SIG-M5 treated with dmso at 0.1 percent for 504 hours (cell line): Measurements from ENCODE around the gene F2RL2.

Source experiments
- DNase-seq: peaks from one replicate; lab custom pipeline; 2025; ENCODE audit not compliant: unreplicated experiment; lab: John Stamatoyannopoulos, UW

F2RL2 gene

DNA sequence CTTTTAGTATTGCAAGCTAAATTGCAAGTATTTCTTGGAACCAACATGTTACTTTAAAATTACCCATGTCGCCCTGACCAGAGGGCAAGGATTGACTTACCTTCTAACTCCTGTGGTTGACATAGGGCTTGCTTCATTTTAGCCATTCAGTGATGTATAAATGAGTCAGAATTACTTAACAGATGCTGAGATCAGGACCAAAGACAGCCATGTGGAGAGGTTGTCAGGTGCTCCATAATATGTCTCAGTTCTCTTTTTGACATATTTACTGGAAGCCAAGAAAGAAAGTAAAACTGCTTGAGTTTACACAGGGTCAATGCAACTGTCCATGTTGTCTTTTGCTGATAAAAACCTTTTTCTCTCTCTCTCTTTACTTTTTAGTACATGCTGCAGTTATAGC, 33.2 kb downstream of the F2RL2 start:
- no peak for DNase-seq

DNA sequence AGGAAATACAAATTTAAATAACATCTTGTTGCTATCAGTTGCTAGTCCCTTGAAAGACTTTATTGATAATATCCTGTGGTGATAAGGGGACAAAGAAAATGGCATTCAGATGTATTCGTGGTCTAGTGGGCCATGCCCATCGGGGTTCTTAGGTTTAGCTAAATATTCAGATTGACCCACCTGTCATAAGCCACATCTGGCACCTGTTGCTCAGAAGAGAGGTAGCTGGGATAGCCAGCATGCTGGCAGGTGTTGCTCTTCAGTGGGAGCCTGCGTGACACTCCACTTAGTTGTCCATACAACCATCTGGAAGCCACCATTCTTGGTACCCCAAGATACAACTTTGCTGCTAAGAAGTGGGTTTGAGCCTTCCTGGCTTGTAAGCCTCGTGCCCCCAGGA, 36.7 kb downstream of the F2RL2 start:
- no peak for DNase-seq

DNA sequence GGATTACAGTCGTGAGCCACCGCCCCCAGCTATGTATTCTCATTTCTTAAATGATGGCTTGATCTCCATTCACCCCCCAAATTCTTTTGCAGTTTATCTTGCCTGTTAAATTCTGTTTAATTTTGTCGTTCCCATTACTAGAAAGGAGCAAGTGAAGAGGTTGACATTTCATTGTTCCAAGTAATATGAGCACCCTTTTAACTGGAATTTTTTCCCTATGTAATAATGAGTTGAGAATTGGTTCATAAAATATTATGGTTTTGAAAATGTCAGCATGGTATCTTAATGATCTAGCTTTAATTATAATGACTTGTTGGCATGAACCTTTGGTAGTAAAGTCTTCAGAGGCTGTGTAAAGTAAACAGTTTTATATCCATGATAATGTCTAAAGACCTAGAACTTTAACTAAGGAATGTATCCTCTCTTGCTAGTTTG, 37.4 kb downstream of the F2RL2 start:
- DNase-seq = no peak

DNA sequence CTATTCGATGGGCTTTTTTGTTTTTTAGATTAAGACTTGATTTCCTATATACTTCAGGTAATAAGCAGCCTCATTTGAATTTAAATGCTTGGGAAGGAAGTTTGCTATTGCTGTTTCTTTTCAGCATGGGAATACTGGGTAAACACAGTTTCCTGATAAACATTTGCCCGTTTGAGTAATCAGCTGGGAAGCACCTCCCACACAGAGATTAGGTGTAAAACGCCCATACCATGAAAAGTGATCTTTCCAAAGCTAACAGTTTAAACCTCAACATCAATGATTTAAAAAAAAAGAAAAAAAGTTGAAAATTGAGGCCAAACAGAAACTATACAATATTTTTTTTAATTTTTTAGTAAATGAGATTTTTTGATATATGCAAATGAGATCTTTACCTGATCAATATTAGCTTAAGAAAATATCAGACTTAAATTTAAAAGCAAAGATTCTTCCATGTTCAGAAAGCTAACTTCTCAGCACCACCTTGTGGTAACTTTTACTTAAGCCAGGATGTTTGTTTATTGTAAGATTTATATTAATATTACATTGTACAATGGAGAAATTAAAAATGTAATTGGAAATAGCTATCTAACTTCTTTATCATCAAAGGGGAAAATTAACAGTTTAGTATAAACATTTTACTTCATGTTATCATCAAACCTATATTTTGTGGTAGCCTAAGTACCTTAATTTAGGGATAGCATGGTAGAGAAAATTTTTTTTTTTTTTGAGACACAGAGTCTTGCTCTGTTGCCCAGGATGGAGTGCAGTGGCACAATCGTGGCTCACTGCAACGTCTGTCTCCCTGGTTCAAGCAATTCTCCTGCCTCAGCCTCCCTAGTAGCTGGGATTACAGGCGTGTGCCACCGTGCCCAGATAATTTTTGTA, 39.8 kb downstream of the F2RL2 start:
- peak; percentile 6 for DNase-seq

DNA sequence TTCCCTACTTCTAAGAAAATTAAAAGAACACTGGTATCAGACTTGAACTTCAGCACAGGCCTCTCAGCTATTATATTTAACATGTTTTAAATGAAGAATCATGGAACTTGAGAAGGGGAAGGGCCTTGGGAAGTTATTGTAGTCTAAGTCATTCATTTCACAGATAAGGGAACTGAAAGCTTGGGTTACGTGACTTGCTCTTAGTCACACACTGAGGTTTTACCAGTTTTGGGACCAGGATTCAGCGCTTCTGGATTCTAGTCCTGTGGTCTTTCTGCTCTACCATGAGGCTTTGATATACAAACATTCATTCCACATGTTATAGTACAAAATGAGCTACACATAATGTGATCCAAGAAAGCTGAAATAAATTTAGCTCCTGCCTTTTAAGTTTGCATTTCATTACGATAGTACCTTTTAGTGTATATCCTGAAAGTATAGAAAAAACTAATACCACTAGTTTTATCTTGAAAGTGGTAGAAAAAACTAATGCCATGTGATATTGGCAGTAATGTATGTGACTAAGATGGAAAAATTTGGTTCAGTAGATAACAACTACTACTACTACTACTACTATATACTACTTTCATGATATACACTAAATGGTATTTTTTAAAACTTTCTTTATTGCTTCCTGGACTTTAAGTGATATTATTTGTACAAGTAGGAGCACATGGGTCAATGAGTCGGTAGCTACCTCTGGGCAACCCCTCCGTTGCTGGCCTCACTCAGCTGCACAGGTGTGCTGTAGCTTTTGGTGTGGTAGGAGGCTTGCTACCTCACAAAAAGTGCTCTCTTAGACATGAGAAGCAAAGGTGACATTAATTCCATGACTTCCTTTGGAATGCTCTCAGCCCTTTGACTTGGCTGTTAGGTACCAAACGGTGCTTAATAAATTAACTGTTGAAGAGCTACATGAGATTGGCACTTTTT, 40.7 kb downstream of the F2RL2 start:
- peak; percentile 92 for DNase-seq

DNA sequence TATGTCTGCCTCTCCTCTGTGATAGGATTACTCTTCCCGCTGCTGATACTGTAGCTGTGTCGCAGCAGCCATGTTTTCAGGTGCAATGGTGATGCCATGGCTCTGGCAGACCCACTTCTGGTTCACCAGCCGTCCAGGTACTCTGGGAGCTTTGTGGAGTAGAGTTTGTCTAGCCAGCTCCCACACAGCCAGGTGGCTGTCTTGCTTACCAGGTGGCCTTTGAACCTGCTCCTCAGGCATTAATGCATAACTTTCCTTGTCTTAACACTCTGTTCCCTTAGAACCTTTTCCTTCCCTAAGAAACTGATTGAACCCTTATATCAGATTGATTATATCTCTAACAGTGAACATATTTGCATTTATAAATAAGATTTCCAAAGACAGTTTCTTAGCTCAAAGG, 42.2 kb downstream of the F2RL2 start:
- no peak for DNase-seq

DNA sequence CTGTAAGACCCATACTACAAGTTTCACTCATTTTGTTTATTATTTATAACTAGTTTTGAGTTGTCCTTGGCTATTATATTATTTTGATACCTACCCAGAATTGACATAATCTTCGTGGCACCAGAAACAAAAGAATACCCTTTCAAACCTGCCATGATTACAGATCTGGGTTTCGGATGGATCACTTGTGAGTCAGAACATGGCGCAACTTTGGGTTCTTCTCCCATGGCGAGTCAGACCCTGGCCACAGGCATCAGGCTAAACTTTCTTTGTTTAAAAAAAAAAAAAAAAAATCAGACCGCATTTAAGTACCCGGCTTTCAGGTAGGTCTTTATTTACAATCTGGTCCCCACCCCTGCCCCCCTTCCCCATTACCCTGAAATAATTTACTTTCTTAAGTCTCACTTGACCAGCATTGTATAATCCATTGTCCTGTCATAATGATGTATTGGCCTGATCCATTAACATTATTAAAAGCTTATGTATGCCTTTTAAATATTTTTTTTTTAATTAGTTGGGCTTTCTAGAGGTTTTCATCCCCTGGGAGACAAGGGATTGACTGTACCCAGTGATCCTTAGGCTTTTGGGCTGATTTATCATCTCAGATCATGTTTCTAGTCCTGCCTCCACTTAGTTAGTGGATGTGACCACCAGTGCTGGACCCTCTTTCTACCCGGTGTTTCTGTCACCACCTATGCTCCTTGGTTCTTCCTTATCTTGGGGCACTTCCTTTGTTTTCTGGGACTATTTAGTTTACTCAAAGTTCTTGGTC, 43.9 kb downstream of the F2RL2 start:
- no peak for DNase-seq

DNA sequence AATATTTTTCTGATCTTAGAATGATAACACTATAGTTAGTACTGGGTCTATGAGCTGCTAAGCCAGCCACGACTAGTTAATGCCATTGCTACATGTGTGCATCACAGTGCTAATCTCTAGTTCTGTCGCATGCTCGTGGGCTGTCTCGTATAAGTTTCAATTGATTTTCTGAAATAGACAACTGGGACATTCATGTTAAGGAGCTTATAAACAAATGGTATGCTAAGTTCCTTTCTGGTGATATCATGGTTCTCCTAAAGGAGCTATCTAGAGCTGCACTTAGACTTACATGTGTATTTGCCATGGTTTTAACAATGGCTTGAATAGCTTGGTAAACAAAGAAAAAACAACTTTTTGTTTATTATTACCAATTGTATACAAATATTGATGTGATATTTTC, 46.2 kb downstream of the F2RL2 start:
- no peak for DNase-seq

DNA sequence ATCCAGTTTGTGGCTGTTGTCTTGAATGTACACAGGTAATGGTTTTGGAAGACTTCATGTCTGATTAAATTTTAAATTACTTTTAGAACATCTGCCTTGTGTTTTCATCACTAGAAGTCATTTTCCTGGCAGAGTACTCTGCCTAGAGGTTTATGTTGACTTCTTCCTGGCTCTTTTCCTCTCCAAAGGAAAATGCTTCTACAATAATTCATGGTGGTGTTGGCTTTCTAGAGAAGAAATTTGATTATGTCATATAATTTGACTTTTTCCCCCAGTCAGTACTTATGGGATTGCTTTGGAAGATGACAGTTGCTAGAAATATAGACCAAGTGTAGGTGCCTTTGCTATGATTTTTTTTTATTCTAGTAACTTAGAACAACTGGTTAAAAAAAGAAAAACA, 46.8 kb downstream of the F2RL2 start:
- no peak for DNase-seq

DNA sequence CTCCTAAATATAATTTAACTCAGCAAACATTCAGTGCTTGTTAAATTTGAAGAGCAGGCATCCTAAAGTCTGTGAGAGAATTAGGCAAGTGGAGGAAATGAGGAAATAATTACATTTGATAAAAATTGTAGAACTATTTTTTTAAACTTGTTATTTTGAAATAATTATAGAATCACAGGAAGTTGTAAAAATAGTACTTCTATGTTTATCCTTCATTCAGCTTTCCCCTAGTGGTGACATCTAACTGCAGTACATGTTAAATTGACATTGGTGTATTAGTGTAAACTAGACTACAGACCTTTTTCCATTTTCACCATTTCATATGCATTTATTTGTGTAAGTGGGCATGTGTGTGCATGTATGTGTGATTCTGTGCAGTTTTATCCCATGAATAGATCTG, 51.6 kb downstream of the F2RL2 start:
- DNase-seq = peak; percentile 48

DNA sequence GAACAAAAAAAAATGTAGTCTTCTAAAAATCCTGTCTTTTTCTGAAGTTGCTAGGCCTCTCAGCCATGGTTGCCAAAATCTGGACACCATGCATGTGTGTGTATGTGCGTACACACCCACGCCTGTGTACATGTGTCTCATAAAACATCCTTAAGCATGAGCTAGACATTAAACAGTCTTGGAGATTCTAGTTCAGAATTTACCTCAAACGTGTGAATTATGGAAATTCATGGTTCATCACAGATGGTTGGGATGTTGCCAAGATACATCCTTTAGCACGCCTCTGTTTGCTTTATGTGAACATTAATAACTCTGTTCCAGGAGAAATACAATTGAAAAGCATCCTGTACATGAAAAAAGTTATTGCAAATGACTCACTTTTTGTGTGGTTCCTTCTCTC, 53.0 kb downstream of the F2RL2 start:
- DNase-seq = no peak
